GM12892 (cell line): ENCODE data around the gene FBXO33.

Experiments used
- DNase-seq: peaks from one replicate; pipeline ENCODE4 v3.0.0; 2011; ENCODE audit not compliant: insufficient read length
- FAIRE-seq: peaks from 2 replicates; lab custom pipeline; 2011; peaks lifted over from hg19 to GRCh38; lab: Jason Lieb, UNC
- POLR2A ChIP-seq: IDR thresholded peaks from 2 replicates; pipeline ENCODE4 v1.6.1; 2011; ENCODE audit warnings: low read depth, low read length, control low read depth
- POLR2AphosphoS5 ChIP-seq: IDR thresholded peaks from 2 replicates; pipeline ENCODE4 v1.6.1; 2011; ENCODE audit warnings: low read depth, low read length, control low read depth
- TAF1 ChIP-seq: IDR thresholded peaks from 2 replicates; pipeline ENCODE4 v1.6.1; 2011; ENCODE audit warnings: low read depth, mild to moderate bottlenecking, control low read depth, low read length, borderline replicate concordance

FBXO33 gene

GRCh38 chr14:39446131-39446744 lies 14.0 kb upstream of the FBXO33 start:
- TF ChIP-seq TAF1 (no peak), POLR2AphosphoS5 (no peak), POLR2A (no peak)
- peak; percentile 80 for FAIRE-seq
- no peak for DNase-seq

- TF ChIP-seq POLR2A (no peak), TAF1 (no peak), POLR2AphosphoS5 (no peak)
- no peak for DNase-seq
- FAIRE-seq = peak; percentile 24
Observed at GRCh38 chr14:39442293-39442692, 10.1 kb upstream of the FBXO33 start.

- no peak for FAIRE-seq
- no peak for DNase-seq
- TF ChIP-seq POLR2AphosphoS5 (no peak), POLR2A (no peak), TAF1 (no peak)
Observed at GRCh38 chr14:39441805-39442204, 9.6 kb upstream of the FBXO33 start.

GRCh38 chr14:39440975-39441374 lies 8.7 kb upstream of the FBXO33 start:
- TF ChIP-seq POLR2AphosphoS5 (no peak), POLR2A (no peak)
- DNase-seq = no peak
- no peak for FAIRE-seq

- FAIRE-seq = no peak
- no peak for DNase-seq
- TF ChIP-seq TAF1 (no peak), POLR2AphosphoS5 (no peak), POLR2A (no peak)
Observed at GRCh38 chr14:39435241-39435640, 3.0 kb upstream of the FBXO33 start.

GRCh38 chr14:39434401-39434800 lies 2.2 kb upstream of the FBXO33 start:
- no peak for TF ChIP-seq TAF1
- TF ChIP-seq POLR2A = no peak
- TF ChIP-seq POLR2AphosphoS5 = no peak
- no peak for DNase-seq
- no peak for FAIRE-seq

GRCh38 chr14:39433452-39433813 lies 1.2 kb upstream of the FBXO33 start:
- TF ChIP-seq POLR2AphosphoS5 (no peak), TAF1 (no peak), POLR2A (no peak)
- no peak for DNase-seq
- no peak for FAIRE-seq

- FAIRE-seq (no peak), DNase-seq (peak; percentile 43)
- TF ChIP-seq POLR2AphosphoS5 (peak; percentile 90), TAF1 (peak; percentile 70; the same call in 1 of the 2 replicates), POLR2A (peak; percentile 69)
Observed at GRCh38 chr14:39432619-39433451, 602 bp upstream of the FBXO33 start.

- FAIRE-seq (peak; percentile 80), DNase-seq (peak; percentile 25)
- TF ChIP-seq POLR2A (peak; percentile 75; the same call in 1 of the 2 replicates), POLR2AphosphoS5 (no peak), TAF1 (peak; percentile 87; the same call in 1 of the 2 replicates)
Observed at GRCh38 chr14:39431416-39432178, 636 bp downstream of the FBXO33 start.

GRCh38 chr14:39430762-39431415 lies 1.3 kb downstream of the FBXO33 start:
- TF ChIP-seq POLR2AphosphoS5 (no peak), POLR2A (no peak), TAF1 (no peak)
- no peak for DNase-seq
- FAIRE-seq = peak; percentile 9

GRCh38 chr14:39428118-39428517 lies 4.1 kb downstream of the FBXO33 start:
- DNase-seq (no peak), FAIRE-seq (no peak)
- TF ChIP-seq POLR2AphosphoS5 (no peak), POLR2A (no peak), TAF1 (no peak)
